C4-2B (cell line): ENCODE data around the gene DHX15.
"Not testable (repeated sequence)": the region's sequence is repeated elsewhere in the genome, so short reads cannot be mapped to it uniquely, and the experiment has no call there.

Experiments
- H3K27ac ChIP-seq: fragments of 450-650 bp; 2 replicates; pipeline ENCODE4 v1.5.1; 2017
- CTCF ChIP-seq: fragments of 450-650 bp; conservative IDR thresholded peaks from 2 replicates; pipeline ENCODE4 v1.5.1; 2017; ENCODE audit warnings: mild to moderate bottlenecking
- ZFX ChIP-seq: fragments of 450-650 bp; IDR thresholded peaks from 2 replicates; pipeline ENCODE4 v1.6.1; 2017

DHX15 gene

GRCh38 chr4:24510091-24510490, 74.3 kb downstream of the DHX15 start:
- no peak overlapping the region for H3K27ac ChIP-seq
- TF ChIP-seq ZFX (no peak), CTCF (no peak)

GRCh38 chr4:24508541-24508940, 75.8 kb downstream of the DHX15 start:
- TF ChIP-seq CTCF (no peak), ZFX (no peak)
- H3K27ac ChIP-seq = no peak overlapping the region

GRCh38 chr4:24507439-24507838, 76.9 kb downstream of the DHX15 start:
- H3K27ac ChIP-seq = no peak overlapping the region
- TF ChIP-seq CTCF (no peak), ZFX (no peak)

GRCh38 chr4:24503090-24503489, 81.3 kb downstream of the DHX15 start:
- not testable (repeated sequence) for H3K27ac ChIP-seq

GRCh38 chr4:24497221-24497620, 87.1 kb downstream of the DHX15 start:
- TF ChIP-seq CTCF (no peak), ZFX (no peak)
- peak overlapping the region; percentile 47; the same call in 1 of the 2 replicates for H3K27ac ChIP-seq

GRCh38 chr4:24496597-24496996, 87.8 kb downstream of the DHX15 start:
- TF ChIP-seq CTCF (no peak), ZFX (no peak)

GRCh38 chr4:24495388-24495787, 89.0 kb downstream of the DHX15 start:
- no peak overlapping the region for H3K27ac ChIP-seq
- no peak for TF ChIP-seq ZFX
- no peak for TF ChIP-seq CTCF

More at GRCh38 chr4:24496597-24496996, 87.8 kb downstream of the DHX15 start:
- H3K27ac ChIP-seq = peak overlapping the region; percentile 47; the same call in 1 of the 2 replicates

GRCh38 chr4:24489870-24490269, 94.5 kb downstream of the DHX15 start:
- TF ChIP-seq ZFX (no peak), CTCF (no peak)
- no peak overlapping the region for H3K27ac ChIP-seq
